ENCODE data around the gene SPTLC2.

DNA sequence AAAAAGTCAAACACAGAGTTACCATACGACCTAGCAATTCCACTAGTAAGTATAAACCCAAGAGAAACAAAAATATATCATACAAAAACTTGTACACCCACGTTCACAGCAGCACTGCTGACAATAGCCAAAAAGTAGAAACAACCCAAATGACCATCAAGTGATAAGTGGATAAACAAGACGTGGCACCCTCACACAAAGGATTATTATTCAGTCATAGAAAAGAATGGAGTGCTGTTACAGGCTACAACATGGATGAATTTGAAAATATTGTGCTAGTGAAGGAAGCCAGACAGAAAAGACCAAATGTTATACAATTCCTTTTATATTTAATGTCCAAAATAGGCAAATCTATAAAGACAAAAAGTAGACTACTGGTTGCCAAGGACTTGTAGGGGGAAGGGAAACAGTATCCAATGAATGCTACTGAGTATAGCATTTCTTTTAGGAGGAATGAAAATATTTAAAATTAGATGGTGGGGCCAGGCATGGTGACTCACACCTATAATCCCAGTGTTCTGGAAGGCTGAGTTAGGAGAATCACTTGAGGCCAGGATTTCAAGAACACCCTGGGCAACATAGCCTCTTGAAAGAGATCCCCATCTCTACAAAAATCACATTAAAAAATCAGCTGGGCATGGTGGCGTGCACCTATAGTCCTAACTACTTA is 41.9 kb downstream of the SPTLC2 start:
- TF ChIP-seq POLR2A (IDR thresholded peaks at IDR 0.05) (no peak), POLR2AphosphoS5 (IDR thresholded peaks at IDR 0.05) (no peak)
- TF ChIP-seq, protein P1, sequence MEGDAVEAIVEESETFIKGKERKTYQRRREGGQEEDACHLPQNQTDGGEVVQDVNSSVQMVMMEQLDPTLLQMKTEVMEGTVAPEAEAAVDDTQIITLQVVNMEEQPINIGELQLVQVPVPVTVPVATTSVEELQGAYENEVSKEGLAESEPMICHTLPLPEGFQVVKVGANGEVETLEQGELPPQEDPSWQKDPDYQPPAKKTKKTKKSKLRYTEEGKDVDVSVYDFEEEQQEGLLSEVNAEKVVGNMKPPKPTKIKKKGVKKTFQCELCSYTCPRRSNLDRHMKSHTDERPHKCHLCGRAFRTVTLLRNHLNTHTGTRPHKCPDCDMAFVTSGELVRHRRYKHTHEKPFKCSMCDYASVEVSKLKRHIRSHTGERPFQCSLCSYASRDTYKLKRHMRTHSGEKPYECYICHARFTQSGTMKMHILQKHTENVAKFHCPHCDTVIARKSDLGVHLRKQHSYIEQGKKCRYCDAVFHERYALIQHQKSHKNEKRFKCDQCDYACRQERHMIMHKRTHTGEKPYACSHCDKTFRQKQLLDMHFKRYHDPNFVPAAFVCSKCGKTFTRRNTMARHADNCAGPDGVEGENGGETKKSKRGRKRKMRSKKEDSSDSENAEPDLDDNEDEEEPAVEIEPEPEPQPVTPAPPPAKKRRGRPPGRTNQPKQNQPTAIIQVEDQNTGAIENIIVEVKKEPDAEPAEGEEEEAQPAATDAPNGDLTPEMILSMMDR (IDR thresholded peaks at IDR 0.05) = no peak

Data from prostate gland (tissue), 2 donors.